ENCODE measurements around the gene SLC27A2.

DNA sequence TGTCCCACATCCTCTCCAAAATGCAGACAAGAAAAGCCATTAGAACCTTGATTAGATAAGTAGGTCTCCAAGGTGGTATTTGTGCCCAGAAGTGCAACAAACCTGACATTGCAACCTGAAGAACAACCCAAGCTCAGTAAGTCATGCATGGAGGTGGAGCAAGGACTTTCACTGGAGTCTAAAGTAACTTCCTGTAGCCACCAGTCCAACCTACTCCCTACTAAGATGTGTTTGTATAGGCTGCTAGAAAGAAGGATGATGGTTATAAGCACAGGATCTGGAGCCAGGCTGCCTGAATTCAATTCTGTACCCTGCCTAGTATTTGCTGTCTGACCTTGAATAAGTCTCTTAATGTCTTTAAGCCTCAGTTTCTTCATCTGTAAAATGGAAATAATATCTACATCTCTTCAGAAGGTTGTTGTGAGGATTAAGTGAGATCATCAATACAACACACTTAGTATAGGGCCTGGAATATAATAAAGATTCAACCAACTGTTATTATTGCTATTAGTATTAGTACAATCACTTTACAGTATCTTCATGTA lies 51.3 kb downstream of the SLC27A2 start:
- TF ChIP-seq, protein P1, sequence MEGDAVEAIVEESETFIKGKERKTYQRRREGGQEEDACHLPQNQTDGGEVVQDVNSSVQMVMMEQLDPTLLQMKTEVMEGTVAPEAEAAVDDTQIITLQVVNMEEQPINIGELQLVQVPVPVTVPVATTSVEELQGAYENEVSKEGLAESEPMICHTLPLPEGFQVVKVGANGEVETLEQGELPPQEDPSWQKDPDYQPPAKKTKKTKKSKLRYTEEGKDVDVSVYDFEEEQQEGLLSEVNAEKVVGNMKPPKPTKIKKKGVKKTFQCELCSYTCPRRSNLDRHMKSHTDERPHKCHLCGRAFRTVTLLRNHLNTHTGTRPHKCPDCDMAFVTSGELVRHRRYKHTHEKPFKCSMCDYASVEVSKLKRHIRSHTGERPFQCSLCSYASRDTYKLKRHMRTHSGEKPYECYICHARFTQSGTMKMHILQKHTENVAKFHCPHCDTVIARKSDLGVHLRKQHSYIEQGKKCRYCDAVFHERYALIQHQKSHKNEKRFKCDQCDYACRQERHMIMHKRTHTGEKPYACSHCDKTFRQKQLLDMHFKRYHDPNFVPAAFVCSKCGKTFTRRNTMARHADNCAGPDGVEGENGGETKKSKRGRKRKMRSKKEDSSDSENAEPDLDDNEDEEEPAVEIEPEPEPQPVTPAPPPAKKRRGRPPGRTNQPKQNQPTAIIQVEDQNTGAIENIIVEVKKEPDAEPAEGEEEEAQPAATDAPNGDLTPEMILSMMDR (IDR thresholded peaks at IDR 0.05 in 4 of 5, conservative IDR thresholded peaks at IDR 0.05 in 1 of 5), result no peak
- TF ChIP-seq POLR2A (IDR thresholded peaks at IDR 0.05), result no peak
